ENCODE measurements around the gene EPB41L1.

The EPB41L1 gene

GRCh38 chr20:36217226-36217625 is 62.7 kb downstream of the EPB41L1 start:
- Histone ChIP-seq H3K36me3 (ENCODE audit: insufficient read depth, low read depth, low read length) (no peaks in the 10 kb centered on the region), H3K4me3 (ENCODE audit: low read length) (no peak overlapping the region), H3K4me1 (ENCODE audit: insufficient read depth, low read length) (no peaks in the 10 kb centered on the region), H3K27ac (ENCODE audit: low read length) (no peak overlapping the region), H3K27me3 (ENCODE audit: insufficient read depth, low read length) (no peaks in the 10 kb centered on the region), H3K9me3 (ENCODE audit: insufficient read depth, low read depth, low read length) (no peaks in the 10 kb centered on the region), H3K9ac (ENCODE audit: low read depth, low read length) (no peak overlapping the region)

DNA sequence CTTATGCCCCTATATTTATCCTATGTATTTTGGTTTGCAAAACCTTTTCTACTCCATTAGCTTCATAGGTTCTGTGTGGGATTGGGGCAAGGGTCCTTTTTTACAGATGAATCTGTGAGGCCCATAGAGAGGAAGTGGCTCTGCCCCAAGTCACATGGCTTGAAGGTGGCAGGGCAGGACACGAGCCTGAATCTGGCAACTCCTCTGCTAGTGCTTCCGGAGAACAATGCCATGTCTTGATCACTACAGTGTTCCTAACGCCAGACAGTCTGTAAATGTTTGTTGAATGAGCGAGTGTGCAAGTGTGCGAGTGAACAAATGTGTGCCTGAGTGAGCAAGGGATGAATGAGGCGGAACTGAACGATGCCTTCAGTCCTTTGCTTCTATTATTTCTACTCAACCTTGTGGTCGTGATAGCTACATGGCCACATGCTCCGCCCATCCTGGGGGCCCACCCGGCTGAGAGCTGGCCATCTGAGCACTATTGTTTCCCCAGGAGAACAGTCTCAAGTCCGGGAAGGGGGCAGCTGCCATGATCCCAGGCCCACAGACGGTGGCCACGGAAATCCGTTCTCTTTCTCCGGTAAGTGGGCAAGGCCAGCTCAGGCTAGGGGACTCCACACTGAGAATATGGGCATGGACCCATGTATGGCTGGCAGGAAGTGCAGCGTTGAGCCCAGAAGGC is 64.0 kb downstream of the EPB41L1 start:
- Histone ChIP-seq H3K9ac (ENCODE audit: low read depth, low read length) (no peak overlapping the region), H3K9me3 (ENCODE audit: insufficient read depth, low read depth, low read length) (no peaks in the 10 kb centered on the region), H3K36me3 (ENCODE audit: insufficient read depth, low read depth, low read length) (no peaks in the 10 kb centered on the region), H3K4me1 (ENCODE audit: insufficient read depth, low read length) (no peaks in the 10 kb centered on the region), H3K4me3 (ENCODE audit: low read length) (no peak overlapping the region), H3K27ac (ENCODE audit: low read length) (no peak overlapping the region), H3K27me3 (ENCODE audit: insufficient read depth, low read length) (no peaks in the 10 kb centered on the region)

DNA sequence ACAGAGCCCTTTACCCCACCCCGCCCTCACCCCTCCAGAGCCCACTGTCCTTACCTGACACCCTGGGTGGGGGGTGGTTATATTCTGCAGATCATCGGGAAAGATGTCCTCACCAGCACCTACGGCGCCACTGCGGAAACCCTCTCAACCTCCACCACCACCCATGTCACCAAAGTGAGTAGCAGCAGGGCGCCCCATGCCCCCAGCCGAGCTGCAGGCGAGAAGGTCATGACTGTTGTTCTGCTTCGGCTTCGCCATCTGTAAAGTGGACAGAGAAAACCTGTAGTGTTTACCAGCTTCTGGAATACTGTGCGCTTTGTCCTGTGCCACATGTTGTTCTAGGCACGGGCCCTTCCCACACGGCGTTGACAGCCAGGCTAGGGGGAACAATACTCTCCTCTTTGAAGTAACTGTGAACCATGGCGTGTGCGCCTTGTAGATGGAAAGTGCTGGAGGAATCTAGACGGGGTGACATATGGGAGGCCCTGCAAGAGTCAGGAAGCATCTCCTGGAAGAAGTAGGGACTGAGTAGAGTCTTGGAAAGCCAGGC is 65.2 kb downstream of the EPB41L1 start:
- H3K27ac ChIP-seq (ENCODE audit: low read length): no peak overlapping the region
- no peaks in the 10 kb centered on the region for H3K4me1 ChIP-seq (ENCODE audit: insufficient read depth, low read length)
- H3K27me3 ChIP-seq (ENCODE audit: insufficient read depth, low read length): no peaks in the 10 kb centered on the region
- no peaks in the 10 kb centered on the region for H3K36me3 ChIP-seq (ENCODE audit: insufficient read depth, low read depth, low read length)
- H3K9me3 ChIP-seq (ENCODE audit: insufficient read depth, low read depth, low read length): no peaks in the 10 kb centered on the region
- H3K9ac ChIP-seq (ENCODE audit: low read depth, low read length): no peak overlapping the region
- H3K4me3 ChIP-seq (ENCODE audit: low read length): no peak overlapping the region

- H3K9ac ChIP-seq (ENCODE audit: low read depth, low read length): no peak overlapping the region
- H3K36me3 ChIP-seq (ENCODE audit: insufficient read depth, low read depth, low read length): no peaks in the 10 kb centered on the region
- H3K9me3 ChIP-seq (ENCODE audit: insufficient read depth, low read depth, low read length): no peaks in the 10 kb centered on the region
- H3K27ac ChIP-seq (ENCODE audit: low read length): no peak overlapping the region
- H3K27me3 ChIP-seq (ENCODE audit: insufficient read depth, low read length): no peaks in the 10 kb centered on the region
- H3K4me1 ChIP-seq (ENCODE audit: insufficient read depth, low read length): no peaks in the 10 kb centered on the region
- H3K4me3 ChIP-seq (ENCODE audit: low read length): no peak overlapping the region
These were observed 71.1 kb downstream of the EPB41L1 start for GRCh38 chr20:36225666-36226065.

DNA sequence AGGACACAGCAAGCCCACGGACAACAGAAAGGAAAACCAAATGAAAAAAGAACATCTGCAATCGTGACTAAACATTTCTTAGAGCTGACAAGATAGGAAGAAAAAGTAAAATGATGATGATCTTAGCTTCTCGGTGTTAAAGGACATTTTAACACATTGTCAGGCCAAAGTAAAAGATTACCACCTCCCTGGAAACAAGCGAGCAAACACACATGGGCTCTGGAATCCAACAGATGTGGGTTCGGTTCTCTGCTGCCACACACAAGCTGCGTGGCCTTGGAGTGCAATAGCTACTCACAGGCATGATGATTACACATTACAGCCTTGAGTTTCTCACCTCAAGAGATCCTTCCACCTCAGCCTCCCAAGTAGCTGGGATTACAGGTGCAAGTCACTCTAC is 74.2 kb downstream of the EPB41L1 start:
- H3K9me3 ChIP-seq (ENCODE audit: insufficient read depth, low read depth, low read length): no peaks in the 10 kb centered on the region
- no peaks in the 10 kb centered on the region for H3K27me3 ChIP-seq (ENCODE audit: insufficient read depth, low read length)
- H3K36me3 ChIP-seq (ENCODE audit: insufficient read depth, low read depth, low read length): no peaks in the 10 kb centered on the region
- no peak overlapping the region for H3K4me3 ChIP-seq (ENCODE audit: low read length)
- no peaks in the 10 kb centered on the region for H3K4me1 ChIP-seq (ENCODE audit: insufficient read depth, low read length)
- no peak overlapping the region for H3K9ac ChIP-seq (ENCODE audit: low read depth, low read length)
- H3K27ac ChIP-seq (ENCODE audit: low read length): no peak overlapping the region

- no peak overlapping the region for H3K27ac ChIP-seq (ENCODE audit: low read length)
- no peaks in the 10 kb centered on the region for H3K36me3 ChIP-seq (ENCODE audit: insufficient read depth, low read depth, low read length)
- no peaks in the 10 kb centered on the region for H3K9me3 ChIP-seq (ENCODE audit: insufficient read depth, low read depth, low read length)
- no peaks in the 10 kb centered on the region for H3K27me3 ChIP-seq (ENCODE audit: insufficient read depth, low read length)
- no peak overlapping the region for H3K9ac ChIP-seq (ENCODE audit: low read depth, low read length)
- H3K4me3 ChIP-seq (ENCODE audit: low read length): no peak overlapping the region
- no peaks in the 10 kb centered on the region for H3K4me1 ChIP-seq (ENCODE audit: insufficient read depth, low read length)
These were observed 75.5 kb downstream of the EPB41L1 start for GRCh38 chr20:36230019-36230418.

GRCh38 chr20:36231331-36231730 is 76.8 kb downstream of the EPB41L1 start:
- Histone ChIP-seq H3K9ac (ENCODE audit: low read depth, low read length) (no peak overlapping the region), H3K9me3 (ENCODE audit: insufficient read depth, low read depth, low read length) (no peaks in the 10 kb centered on the region), H3K27ac (ENCODE audit: low read length) (no peak overlapping the region), H3K36me3 (ENCODE audit: insufficient read depth, low read depth, low read length) (no peaks in the 10 kb centered on the region), H3K27me3 (ENCODE audit: insufficient read depth, low read length) (no peaks in the 10 kb centered on the region), H3K4me1 (ENCODE audit: insufficient read depth, low read length) (no peaks in the 10 kb centered on the region), H3K4me3 (ENCODE audit: low read length) (no peak overlapping the region)

GRCh38 chr20:36234771-36235320 is 80.3 kb downstream of the EPB41L1 start:
- H3K27ac ChIP-seq (ENCODE audit: low read length): no peak overlapping the region

GRCh38 chr20:36235892-36236785 is 81.6 kb downstream of the EPB41L1 start, which contains the start of gene AAR2:
Gene AAR2, plus strand, starts transcription at chr20:36236478. Its CDS starts 3,391 bp downstream, at chr20:36239869.
- Histone ChIP-seq H3K9me3 (ENCODE audit: insufficient read depth, low read depth, low read length) (no peaks in the 10 kb centered on the region), H3K27ac (ENCODE audit: low read length) (peak within 1 kb of the TSS; percentile 59)

More at GRCh38 chr20:36234771-36235320, 80.3 kb downstream of the EPB41L1 start:
- peaks cover 6% of the 10 kb centered on the region; the same call in 1 of the 2 replicates for H3K4me1 ChIP-seq (ENCODE audit: insufficient read depth, low read length)
- H3K9ac ChIP-seq (ENCODE audit: low read depth, low read length): no peak overlapping the region
- no peak overlapping the region for H3K4me3 ChIP-seq (ENCODE audit: low read length)
- H3K27me3 ChIP-seq (ENCODE audit: insufficient read depth, low read length): no peaks in the 10 kb centered on the region
- peaks cover 7% of the 10 kb centered on the region for H3K36me3 ChIP-seq (ENCODE audit: insufficient read depth, low read depth, low read length)
- no peaks in the 10 kb centered on the region for H3K9me3 ChIP-seq (ENCODE audit: insufficient read depth, low read depth, low read length)

GRCh38 chr20:36236786-36237121 is 82.2 kb downstream of the EPB41L1 start:
- H3K27ac ChIP-seq (ENCODE audit: low read length): no peak overlapping the region
- H3K27me3 ChIP-seq (ENCODE audit: insufficient read depth, low read length): no peaks in the 10 kb centered on the region

More at GRCh38 chr20:36235892-36236785, 81.6 kb downstream of the EPB41L1 start, which contains the start of gene AAR2:
- Histone ChIP-seq H3K4me1 (ENCODE audit: insufficient read depth, low read length) (peaks cover 6% of the 10 kb centered on the region; the same call in 1 of the 2 replicates), H3K4me3 (ENCODE audit: low read length) (peak within 1 kb of the TSS; percentile 91), H3K36me3 (ENCODE audit: insufficient read depth, low read depth, low read length) (peaks cover 20% of the 10 kb centered on the region), H3K9ac (ENCODE audit: low read depth, low read length) (peak within 1 kb of the TSS; percentile 91), H3K27me3 (ENCODE audit: insufficient read depth, low read length) (no peaks in the 10 kb centered on the region)

DNA sequence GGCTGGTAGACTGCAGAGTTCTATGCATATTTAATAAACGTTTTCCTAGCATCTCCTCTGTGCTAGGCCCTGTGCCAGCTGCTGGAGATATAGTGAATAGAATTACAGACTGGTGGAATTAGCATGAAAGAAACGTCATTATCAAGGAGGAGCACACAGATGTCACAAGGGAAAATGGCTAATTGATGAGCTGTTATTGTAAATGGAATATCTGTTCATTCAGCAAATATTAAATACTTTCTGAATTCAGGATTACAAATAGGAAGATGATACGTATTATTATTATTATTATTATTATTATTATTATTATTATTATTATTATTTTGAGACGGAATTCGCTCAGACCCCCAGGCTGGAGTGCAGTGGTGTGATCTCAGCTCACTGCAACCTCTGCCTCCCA is 82.9 kb downstream of the EPB41L1 start:
- Histone ChIP-seq H3K27me3 (ENCODE audit: insufficient read depth, low read length) (no peaks in the 10 kb centered on the region), H3K4me1 (ENCODE audit: insufficient read depth, low read length) (peaks cover 6% of the 10 kb centered on the region; the same call in 1 of the 2 replicates), H3K9me3 (ENCODE audit: insufficient read depth, low read depth, low read length) (no peaks in the 10 kb centered on the region), H3K36me3 (ENCODE audit: insufficient read depth, low read depth, low read length) (peaks cover 32% of the 10 kb centered on the region), H3K27ac (ENCODE audit: low read length) (no peak overlapping the region), H3K9ac (ENCODE audit: low read depth, low read length) (peak overlapping the region; percentile 91; the same call in 1 of the 2 replicates), H3K4me3 (ENCODE audit: low read length) (peak overlapping the region; percentile 91)

More at GRCh38 chr20:36236786-36237121, 82.2 kb downstream of the EPB41L1 start:
- peak overlapping the region; percentile 91 for H3K9ac ChIP-seq (ENCODE audit: low read depth, low read length)
- peaks cover 26% of the 10 kb centered on the region for H3K36me3 ChIP-seq (ENCODE audit: insufficient read depth, low read depth, low read length)
- H3K4me1 ChIP-seq (ENCODE audit: insufficient read depth, low read length): peaks cover 6% of the 10 kb centered on the region; the same call in 1 of the 2 replicates
- peak overlapping the region; percentile 91 for H3K4me3 ChIP-seq (ENCODE audit: low read length)
- no peaks in the 10 kb centered on the region for H3K9me3 ChIP-seq (ENCODE audit: insufficient read depth, low read depth, low read length)
